Natural killer cell (primary cell): ENCODE measurements around the gene OR2A2. TPM values are rescaled to one million over a fixed set of nuclear protein-coding genes. Genes with fewer than 3 reads are reported as not detected.

Experiments used
- ATAC-seq, 3 donors: fragments of 150-1000 bp in 2 of 3; fragments of 200-7000 bp in 1 of 3; cut with Tn5 transposase; 1 replicate in 1 of 3; 2 replicates in 2 of 3; pipeline ENCODE4 v1.10.0; 2021; ENCODE audit warnings: mild to moderate bottlenecking in 2 of 3, moderate library complexity in 2 of 3
- DNase-seq, 2 donors: peaks; one replicate each; pipeline versions ENCODE4 v3.0.0 to v3.0.0-alpha.2; 2013 to 2021; ENCODE audit warnings: mixed read lengths in 1 of 2
- H3K27ac ChIP-seq: one replicate; pipeline ENCODE4 v1.5.1; 2013; ENCODE audit warnings: mild to moderate bottlenecking, low read length
- H3K27me3 ChIP-seq: one replicate; pipeline ENCODE4 v1.6.1; 2013; ENCODE audit warnings: low read length; ENCODE audit not compliant: control insufficient read depth, insufficient read depth
- H3K36me3 ChIP-seq: one replicate; pipeline ENCODE4 v1.6.1; 2013; ENCODE audit warnings: low read length; ENCODE audit not compliant: control insufficient read depth, insufficient read depth
- H3K4me1 ChIP-seq: one replicate; pipeline ENCODE4 v1.6.1; 2013; ENCODE audit warnings: low read length; ENCODE audit not compliant: control insufficient read depth, insufficient read depth
- H3K4me3 ChIP-seq: one replicate; pipeline ENCODE4 v1.5.1; 2013; ENCODE audit warnings: low read length
- H3K9me3 ChIP-seq: one replicate; pipeline ENCODE4 v1.6.1; 2013; ENCODE audit warnings: low read length; ENCODE audit not compliant: control insufficient read depth, insufficient read depth
- H3K27ac Mint-ChIP-seq, 2 donors: one replicate each; pipeline ENCODE4 v1.8.0; 2022; ENCODE audit warnings: mild to moderate bottlenecking in 2 of 2, mixed read lengths in 2 of 2, moderate library complexity in 1 of 2
- H3K27me3 Mint-ChIP-seq, 2 donors: one replicate each; pipeline ENCODE4 v1.8.0; 2022; ENCODE audit warnings: low read depth in 2 of 2, mixed read lengths in 2 of 2
- H3K36me3 Mint-ChIP-seq: one replicate; pipeline ENCODE4 v1.8.0; 2022; ENCODE audit warnings: mixed read lengths
- H3K4me1 Mint-ChIP-seq, 2 donors: one replicate each; pipeline ENCODE4 v1.8.0; 2022; ENCODE audit warnings: mixed read lengths in 2 of 2
- H3K4me3 Mint-ChIP-seq: one replicate; pipeline ENCODE4 v1.8.0; 2022; ENCODE audit warnings: mild to moderate bottlenecking, moderate library complexity, mixed read lengths
- H3K9me3 Mint-ChIP-seq, 2 donors: one replicate each; pipeline ENCODE4 v1.8.0; 2022; ENCODE audit warnings: mixed read lengths in 2 of 2
- WGBS: methylation state at CpG from one replicate; pipeline ENCODE4 v1.1.7; 2013; ENCODE audit warnings: missing lambda C conversion rate; ENCODE audit not compliant: insufficient coverage; 5-methylcytosine and 5-hydroxymethylcytosine counted together
- intact Hi-C: fragments of 100-400 bp; cut with micrococcal nuclease; formaldehyde crosslinking; loops from one replicate; pipeline ENCODE4 v1.14.2; 2022
- total RNA-seq, 4 donors: library from RNA; stranded (reverse); fragments of 120-200 nt in 1 of 4; gene quantifications; one replicate each; pipeline versions ENCODE4 v1.2.3 to v1.2.4, GENCODE V29; 2013 to 2022
- TF ChIP-seq, protein P1 (sequence below): fragments of 200-600 bp; IDR thresholded peaks from one replicate; pipeline ENCODE4 v1.8.0; 2022; ENCODE audit warnings: antibody characterized with exemption

OR2A2 gene
- total RNA-seq, 3 donors from 2014 or later (not counting 1 experiment from before 2014, with no cell fraction given) = not detected

DNA sequence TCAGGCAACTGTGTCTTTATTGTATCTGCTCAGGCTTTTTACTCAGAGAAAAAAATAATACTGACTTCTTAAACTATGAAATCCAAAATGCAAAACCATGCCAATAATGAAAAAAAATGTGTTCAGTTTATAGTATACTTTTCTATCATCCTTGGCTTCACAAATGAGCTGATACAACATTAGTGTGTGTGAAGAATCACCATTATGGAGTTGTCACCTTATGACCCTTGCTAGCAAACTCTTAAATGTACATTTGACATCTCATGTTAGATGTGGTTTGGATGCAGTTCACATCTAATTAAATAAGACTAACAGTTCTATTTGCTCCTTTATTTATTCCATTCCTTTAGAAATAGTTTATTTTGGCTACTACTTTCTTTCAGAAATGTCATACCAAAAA, 4.2 kb upstream of the OR2A2 start:
- Histone ChIP-seq H3K4me1 (no peaks in the 10 kb centered on the region), H3K4me3 (no peak overlapping the region), H3K27me3 (no peaks in the 10 kb centered on the region), H3K9me3 (no peaks in the 10 kb centered on the region), H3K36me3 (no peaks in the 10 kb centered on the region), H3K27ac (no peak overlapping the region)
- ATAC-seq (no peak), DNase-seq (no peak)
- TF ChIP-seq, protein P1, sequence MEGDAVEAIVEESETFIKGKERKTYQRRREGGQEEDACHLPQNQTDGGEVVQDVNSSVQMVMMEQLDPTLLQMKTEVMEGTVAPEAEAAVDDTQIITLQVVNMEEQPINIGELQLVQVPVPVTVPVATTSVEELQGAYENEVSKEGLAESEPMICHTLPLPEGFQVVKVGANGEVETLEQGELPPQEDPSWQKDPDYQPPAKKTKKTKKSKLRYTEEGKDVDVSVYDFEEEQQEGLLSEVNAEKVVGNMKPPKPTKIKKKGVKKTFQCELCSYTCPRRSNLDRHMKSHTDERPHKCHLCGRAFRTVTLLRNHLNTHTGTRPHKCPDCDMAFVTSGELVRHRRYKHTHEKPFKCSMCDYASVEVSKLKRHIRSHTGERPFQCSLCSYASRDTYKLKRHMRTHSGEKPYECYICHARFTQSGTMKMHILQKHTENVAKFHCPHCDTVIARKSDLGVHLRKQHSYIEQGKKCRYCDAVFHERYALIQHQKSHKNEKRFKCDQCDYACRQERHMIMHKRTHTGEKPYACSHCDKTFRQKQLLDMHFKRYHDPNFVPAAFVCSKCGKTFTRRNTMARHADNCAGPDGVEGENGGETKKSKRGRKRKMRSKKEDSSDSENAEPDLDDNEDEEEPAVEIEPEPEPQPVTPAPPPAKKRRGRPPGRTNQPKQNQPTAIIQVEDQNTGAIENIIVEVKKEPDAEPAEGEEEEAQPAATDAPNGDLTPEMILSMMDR = no peak
- Mint-ChIP-seq H3K27ac (no peak overlapping the region), H3K4me1 (no peaks in the 10 kb centered on the region), H3K36me3 (no peaks in the 10 kb centered on the region), H3K27me3 (peaks cover 0 to 3% of the 10 kb centered on the region in 2 donors), H3K9me3 (no peaks in the 10 kb centered on the region), H3K4me3 (no peak overlapping the region)
- intact Hi-C loops = no loop called here

- no peaks in the 10 kb centered on the region for H3K36me3 ChIP-seq
- Mint-ChIP-seq H3K4me1 (no peaks in the 10 kb centered on the region), H3K4me3 (no peak overlapping the region), H3K27ac (no peak overlapping the region), H3K27me3 (peaks cover 3 to 11% of the 10 kb centered on the region in 2 donors), H3K36me3 (no peaks in the 10 kb centered on the region), H3K9me3 (peaks cover 0 to 2% of the 10 kb centered on the region in 2 donors)
- no peak overlapping the region for H3K27ac ChIP-seq
- WGBS = 81% methylated on average over 3 of the region's 5 CpGs
- H3K27me3 ChIP-seq = no peaks in the 10 kb centered on the region
- intact Hi-C loops = no loop called here
- no peak for ATAC-seq
- no peak for DNase-seq
- no peak overlapping the region for H3K4me3 ChIP-seq
- no peaks in the 10 kb centered on the region for H3K4me1 ChIP-seq
- TF ChIP-seq, protein P1 = no peak
- H3K9me3 ChIP-seq = no peaks in the 10 kb centered on the region
Observed at GRCh38 chr7:144110272-144110671, 889 bp downstream of the OR2A2 start.

DNA sequence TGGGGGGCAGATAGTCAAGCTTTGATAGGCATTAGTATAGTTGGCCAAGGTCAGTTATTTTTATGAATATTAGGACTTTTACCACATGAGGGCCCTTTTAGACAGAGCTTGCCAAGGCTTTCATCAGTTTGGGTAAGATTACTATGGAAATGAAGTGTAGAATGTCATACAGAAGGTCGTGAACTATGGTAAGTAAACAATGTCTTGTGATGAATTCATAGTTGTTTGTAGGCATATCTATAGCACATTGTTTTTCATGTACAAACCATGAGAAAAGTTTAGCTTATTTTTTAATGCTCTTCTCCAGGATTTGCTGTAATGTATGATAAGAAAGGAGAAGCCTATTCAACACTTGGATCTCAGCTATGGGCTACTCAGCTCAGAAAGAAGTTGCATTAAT, 4.3 kb downstream of the OR2A2 start:
- no peaks in the 10 kb centered on the region for H3K36me3 ChIP-seq
- ATAC-seq (no peak), DNase-seq (no peak)
- no peak overlapping the region for H3K4me3 ChIP-seq
- WGBS = 63% methylated on average over 1 of the region's 1 CpG
- Mint-ChIP-seq H3K9me3 (peaks cover 0 to 2% of the 10 kb centered on the region in 2 donors), H3K4me1 (no peaks in the 10 kb centered on the region), H3K36me3 (no peaks in the 10 kb centered on the region), H3K4me3 (no peak overlapping the region), H3K27ac (no peak overlapping the region), H3K27me3 (peaks cover 3 to 11% of the 10 kb centered on the region in 2 donors)
- H3K27ac ChIP-seq = no peak overlapping the region
- TF ChIP-seq, protein P1 = no peak
- no peaks in the 10 kb centered on the region for H3K9me3 ChIP-seq
- no peaks in the 10 kb centered on the region for H3K4me1 ChIP-seq
- intact Hi-C loops = no loop called here
- H3K27me3 ChIP-seq = no peaks in the 10 kb centered on the region

DNA sequence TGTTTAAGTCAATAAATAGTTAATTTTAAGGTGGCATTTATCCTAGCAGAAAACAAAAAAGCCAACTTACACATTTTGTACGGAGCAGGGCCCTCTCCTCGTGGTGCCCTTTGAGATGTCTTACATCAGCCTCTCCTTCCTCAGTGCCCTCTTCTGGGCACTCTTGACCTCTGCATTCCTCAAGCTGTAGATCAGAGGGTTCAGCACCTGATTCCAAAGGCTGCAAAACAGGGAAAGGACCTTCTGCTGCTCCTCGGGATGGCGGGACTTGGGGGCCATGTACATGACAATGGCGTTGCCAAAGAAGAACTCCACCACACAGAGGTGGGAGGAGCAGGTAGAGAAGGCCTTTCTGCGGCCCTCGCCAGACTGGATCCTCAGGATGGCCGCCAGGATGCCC, 9.0 kb downstream of the OR2A2 start:
- no peaks in the 10 kb centered on the region for H3K9me3 ChIP-seq
- TF ChIP-seq, protein P1 = no peak
- H3K27ac ChIP-seq = no peak overlapping the region
- ATAC-seq = no peak
- Mint-ChIP-seq H3K36me3 (no peaks in the 10 kb centered on the region), H3K27me3 (peaks cover 0 to 11% of the 10 kb centered on the region in 2 donors), H3K27ac (no peak overlapping the region), H3K4me1 (no peaks in the 10 kb centered on the region), H3K4me3 (no peak overlapping the region), H3K9me3 (peaks cover 0 to 2% of the 10 kb centered on the region in 2 donors)
- H3K27me3 ChIP-seq = no peaks in the 10 kb centered on the region
- WGBS = 73% methylated on average over 8 of the region's 8 CpGs
- H3K4me3 ChIP-seq = no peak overlapping the region
- H3K36me3 ChIP-seq = no peaks in the 10 kb centered on the region
- intact Hi-C loops = no loop called here
- H3K4me1 ChIP-seq = no peaks in the 10 kb centered on the region
- DNase-seq = no peak
